NCI-H146 treated with DMSO at 0.1 percent for 48 hours (cell line): ENCODE results near the gene RS1.

ENCODE experiments used
- DNase-seq: peaks from one replicate; lab custom pipeline; 2025; ENCODE audit not compliant: unreplicated experiment; lab: John Stamatoyannopoulos, UW

Gene RS1

DNA sequence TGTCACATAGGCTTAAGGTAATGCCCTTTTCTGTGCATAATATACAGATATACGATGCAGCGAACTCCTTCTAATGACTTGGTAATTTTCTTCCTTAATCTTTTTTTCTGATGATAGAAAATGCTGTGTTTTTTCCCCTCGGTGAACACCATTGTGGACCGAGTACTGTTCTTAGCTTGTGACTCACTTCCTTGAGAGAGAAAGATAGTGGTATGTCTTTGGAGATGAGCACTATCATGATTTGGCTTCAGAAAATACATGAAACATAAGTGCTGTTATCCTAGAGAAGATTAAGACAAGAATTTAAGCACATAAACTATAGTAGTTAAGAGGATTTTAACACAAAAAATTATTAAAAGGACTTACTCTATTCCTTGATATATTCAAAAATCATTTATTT, 63.9 kb downstream of the RS1 start:
- DNase-seq = no peak

DNA sequence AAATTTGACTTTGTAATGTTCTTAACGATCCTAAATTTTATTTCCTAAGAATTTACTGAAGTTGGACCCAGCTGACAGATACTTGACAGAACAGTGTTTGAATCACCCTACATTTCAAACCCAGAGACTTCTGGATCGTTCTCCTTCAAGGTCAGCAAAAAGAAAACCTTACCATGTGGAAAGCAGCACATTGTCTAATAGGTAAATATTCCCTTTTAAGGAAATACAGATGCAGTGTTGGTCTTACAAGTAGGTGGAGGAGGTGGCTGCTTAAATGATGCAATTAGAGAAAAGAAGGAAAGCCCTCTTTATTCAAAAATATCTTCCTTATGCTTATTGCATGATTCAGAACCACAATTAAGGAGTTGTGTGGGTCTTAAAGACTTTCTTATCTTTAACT, 73.5 kb downstream of the RS1 start:
- DNase-seq = no peak

DNA sequence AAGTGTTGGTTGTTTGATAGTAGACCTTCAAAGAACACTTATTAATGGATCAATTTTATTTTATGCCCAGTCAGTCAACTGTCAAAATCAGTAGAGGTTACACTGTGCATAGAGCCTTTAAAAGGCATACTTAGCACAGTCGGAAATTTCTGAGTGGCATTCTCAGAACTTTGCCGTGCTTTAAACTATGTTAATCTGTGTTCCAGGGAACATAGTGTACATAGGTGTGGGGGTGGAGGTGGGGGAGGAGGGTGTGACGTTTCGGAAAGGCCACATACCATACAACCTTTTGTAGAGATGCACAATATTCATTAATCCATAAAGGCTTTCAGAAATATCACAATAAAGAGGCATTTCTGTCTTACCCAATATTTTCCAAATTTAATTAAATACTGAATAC, 75.8 kb downstream of the RS1 start:
- no peak for DNase-seq

DNA sequence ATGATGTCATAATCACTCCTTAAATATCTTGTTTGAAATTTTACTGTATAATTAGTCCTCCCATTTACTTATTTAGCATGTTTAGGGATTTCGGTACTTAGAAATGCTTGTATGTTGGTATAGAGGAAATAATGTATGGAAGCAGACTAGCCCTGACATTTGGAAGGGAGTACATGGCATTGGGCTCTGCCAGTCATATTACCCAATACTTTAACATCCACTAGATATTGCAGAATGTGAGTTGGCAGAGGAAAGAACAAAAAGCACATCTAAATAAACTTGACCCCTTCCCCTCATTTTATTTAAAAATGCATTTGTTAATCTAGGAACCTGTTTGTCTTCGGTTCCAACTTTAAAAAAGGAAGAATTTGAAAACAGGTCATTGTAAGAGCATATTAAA, 77.8 kb downstream of the RS1 start:
- DNase-seq = no peak

DNA sequence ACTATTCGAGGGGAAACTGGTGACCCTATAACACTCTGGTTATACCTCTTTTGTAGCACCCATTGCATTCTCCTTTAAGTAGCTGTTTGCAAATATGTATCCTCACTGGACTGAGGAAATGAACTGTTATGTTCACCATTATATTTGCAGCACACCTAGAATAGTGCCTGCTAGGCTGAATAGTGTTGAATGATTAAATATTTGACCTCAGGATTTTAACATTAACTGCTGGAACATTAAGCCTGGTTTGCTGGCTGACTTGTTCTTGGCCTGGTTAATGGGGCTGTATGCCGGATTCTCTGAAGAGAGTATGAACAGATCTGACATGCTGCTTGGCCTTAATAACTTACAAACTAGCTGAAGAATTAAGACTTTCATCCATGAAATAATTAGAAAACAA, 80.1 kb downstream of the RS1 start:
- DNase-seq = no peak
